HEK293T (cell line): ENCODE data around the gene ELK3.

Source experiments
- ARNT ChIP-seq: fragments of 450-650 bp; IDR thresholded peaks from 2 replicates; pipeline ENCODE4 v1.6.1; 2017; ENCODE audit warnings: mild to moderate bottlenecking
- BHLHE40 ChIP-seq: fragments of 450-650 bp; IDR thresholded peaks from 2 replicates; pipeline ENCODE4 v1.6.1; 2016; ENCODE audit warnings: mild to moderate bottlenecking, moderate library complexity, borderline replicate concordance
- ELF4 ChIP-seq: fragments of 450-650 bp; IDR thresholded peaks from 2 replicates; pipeline ENCODE4 v1.6.1; 2017; ENCODE audit warnings: antibody characterized with exemption
- FOXA1 ChIP-seq: fragments of 450-650 bp; IDR thresholded peaks from 2 replicates; pipeline ENCODE4 v1.6.1; 2016; ENCODE audit warnings: mild to moderate bottlenecking
- FOXK2 ChIP-seq: fragments of 450-650 bp; IDR thresholded peaks from 2 replicates; pipeline ENCODE4 v1.6.1; 2016; ENCODE audit warnings: mild to moderate bottlenecking
- FOXM1 ChIP-seq: fragments of 450-650 bp; IDR thresholded peaks from 2 replicates; pipeline ENCODE4 v1.6.1; 2017; ENCODE audit warnings: mild to moderate bottlenecking, borderline replicate concordance
- HDGF ChIP-seq: fragments of 450-650 bp; IDR thresholded peaks from 2 replicates; pipeline ENCODE4 v1.6.1; 2017; ENCODE audit warnings: antibody characterized with exemption, borderline replicate concordance
- L3MBTL2 ChIP-seq: fragments of 450-650 bp; conservative IDR thresholded peaks from 2 replicates; pipeline ENCODE4 v1.6.1; 2016; ENCODE audit warnings: mild to moderate bottlenecking
- NFRKB ChIP-seq: fragments of 450-650 bp; IDR thresholded peaks from 2 replicates; pipeline ENCODE4 v1.6.1; 2016; ENCODE audit warnings: mild to moderate bottlenecking, moderate library complexity
- SP1 ChIP-seq: fragments of 450-650 bp; IDR thresholded peaks from 2 replicates; pipeline ENCODE4 v1.6.1; 2017
- SUZ12 ChIP-seq: fragments of 450-650 bp; IDR thresholded peaks from 2 replicates; pipeline ENCODE4 v1.6.1; 2016; ENCODE audit warnings: mild to moderate bottlenecking
- TARDBP ChIP-seq: fragments of 450-650 bp; IDR thresholded peaks from 2 replicates; pipeline ENCODE4 v1.6.1; 2016
- ZNF384 ChIP-seq: fragments of 450-650 bp; IDR thresholded peaks from 2 replicates; pipeline ENCODE4 v1.6.1; 2016
- TF ChIP-seq, protein P1 (sequence below): fragments of 450-650 bp; IDR thresholded peaks from 2 replicates; pipeline ENCODE4 v1.6.1; 2016

DNA sequence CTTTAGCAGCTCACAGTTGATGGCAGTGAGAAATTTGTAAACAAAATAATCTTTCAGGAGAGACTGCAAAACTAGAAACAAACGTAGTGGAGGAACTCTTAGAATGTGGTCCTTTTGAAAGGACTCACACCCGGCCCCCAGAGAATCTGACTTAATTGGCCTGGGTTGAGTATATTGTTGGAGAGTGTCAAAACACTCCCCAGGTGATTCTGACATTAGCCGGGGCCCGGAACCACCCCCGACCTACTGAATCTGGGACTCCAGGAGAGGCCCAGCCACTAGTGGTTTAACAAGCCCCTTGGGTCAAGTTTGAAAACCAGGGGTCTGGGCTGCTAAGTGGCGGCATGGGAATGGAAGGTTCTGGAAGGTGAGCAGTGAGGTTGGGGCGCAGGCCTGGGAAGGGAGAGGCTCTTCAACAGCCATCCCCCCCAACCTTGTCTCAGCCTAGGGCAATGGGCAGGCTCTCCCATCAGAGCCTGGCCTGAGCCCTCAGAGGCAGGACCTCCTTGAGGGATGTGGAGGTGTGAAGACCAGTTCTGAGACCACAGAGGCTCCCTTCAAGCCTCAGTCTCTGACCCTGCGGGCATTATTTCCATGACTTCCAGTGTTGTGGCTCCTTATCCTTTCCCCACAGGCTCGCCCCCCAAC is 1.1 kb upstream of the ELK3 start:
- TF ChIP-seq, protein P1, sequence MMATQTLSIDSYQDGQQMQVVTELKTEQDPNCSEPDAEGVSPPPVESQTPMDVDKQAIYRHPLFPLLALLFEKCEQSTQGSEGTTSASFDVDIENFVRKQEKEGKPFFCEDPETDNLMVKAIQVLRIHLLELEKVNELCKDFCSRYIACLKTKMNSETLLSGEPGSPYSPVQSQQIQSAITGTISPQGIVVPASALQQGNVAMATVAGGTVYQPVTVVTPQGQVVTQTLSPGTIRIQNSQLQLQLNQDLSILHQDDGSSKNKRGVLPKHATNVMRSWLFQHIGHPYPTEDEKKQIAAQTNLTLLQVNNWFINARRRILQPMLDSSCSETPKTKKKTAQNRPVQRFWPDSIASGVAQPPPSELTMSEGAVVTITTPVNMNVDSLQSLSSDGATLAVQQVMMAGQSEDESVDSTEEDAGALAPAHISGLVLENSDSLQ = no peak
- TF ChIP-seq TARDBP (no peak), SP1 (no peak), HDGF (no peak), FOXM1 (no peak), L3MBTL2 (no peak), FOXA1 (no peak), FOXK2 (no peak), BHLHE40 (no peak), NFRKB (no peak), ELF4 (no peak), ZNF384 (no peak), SUZ12 (no peak), ARNT (no peak)
